Gastrocnemius medialis (tissue), 4 donors: Measurements from ENCODE around the gene ATP6V1E1. TPM values are rescaled to one million over a fixed set of nuclear protein-coding genes. Genes with fewer than 3 reads are reported as not detected.

Experiments used
- ATAC-seq, 2 donors: fragments of 150-250 bp; one replicate each; pipeline ENCODE4 v1.9.1; 2016
- DNase-seq, 2 donors: peaks; one replicate each; pipeline ENCODE4 v3.0.0-alpha.2; 2019
- H3K27ac ChIP-seq, 4 donors: fragments of 200-600 bp; sonication (generic); 1 replicate in 1 of 4; 2 replicates in 3 of 4; pipeline ENCODE4 v1.5.1; 2016 to 2018; ENCODE audit warnings: mild to moderate bottlenecking in 2 of 4, moderate library complexity in 1 of 4
- H3K27me3 ChIP-seq, 3 donors: fragments of 200-600 bp; sonication (generic) in 2 of 3; 1 replicate in 1 of 3; 2 replicates in 2 of 3; pipeline versions ENCODE4 v1.5.1 to v1.6.0; 2016 to 2019; ENCODE audit warnings: mild to moderate bottlenecking in 1 of 3, moderate library complexity in 1 of 3
- H3K36me3 ChIP-seq, 2 donors: fragments of 200-600 bp; sonication (generic) in 1 of 2; one replicate each; pipeline ENCODE4 v1.5.1; 2017 to 2018
- H3K4me1 ChIP-seq, 2 donors: fragments of 200-600 bp; sonication (generic) in 1 of 2; one replicate each; pipeline ENCODE4 v1.5.1; 2016 to 2017; ENCODE audit warnings: mild to moderate bottlenecking in 2 of 2
- H3K4me3 ChIP-seq, 4 donors: fragments of 200-600 bp; sonication (generic) in 3 of 4; 1 replicate in 1 of 4; 2 replicates in 3 of 4; pipeline ENCODE4 v1.5.1; 2016 to 2019; ENCODE audit warnings: mild to moderate bottlenecking in 2 of 4
- H3K9me3 ChIP-seq, 3 donors: fragments of 200-600 bp; sonication (generic) in 2 of 3; 1 replicate in 1 of 3; 2 replicates in 2 of 3; pipeline ENCODE4 v1.5.1; 2016 to 2019
- POLR2A ChIP-seq, 2 donors: fragments of 450-650 bp; IDR thresholded peaks; one replicate each; pipeline ENCODE4 v1.6.1; 2017; ENCODE audit warnings: antibody characterized with exemption in 2 of 2, mild to moderate bottlenecking in 2 of 2, moderate library complexity in 2 of 2
- in situ Hi-C, 4 donors: fragments of 200-750 bp; cut with MboI; loops; one replicate each; pipeline versions ENCODE4 v1.15.0 to v1.8.0; 2017; ENCODE audit warnings: low sequenced_read_pairs in 4 of 4
- intact Hi-C: fragments of 100-400 bp; cut with DNase I; formaldehyde crosslinking; loops from one replicate; pipeline ENCODE4 v1.15.1; 2023; ENCODE audit warnings: low total_unique reads
- total RNA-seq, 4 donors: library from RNA; depleted of rRNA; stranded (reverse); fragments of >200 nt; gene quantifications; one replicate each; pipeline versions ENCODE4 v1.1.0 to v1.2.3, GENCODE V29; 2016
- TF ChIP-seq, protein P1 (sequence below), 5 experiments: fragments of 450-650 bp in 3 of 5; fragments of 200-600 bp in 2 of 5; sonication (generic) in 2 of 5; IDR thresholded peaks in 4 of 5; conservative IDR thresholded peaks in 1 of 5; 1 replicate in 4 of 5; 2 replicates in 1 of 5; pipeline ENCODE4 v1.5.1; 2016 to 2019; ENCODE audit warnings: antibody characterized with exemption in 5 of 5, mild to moderate bottlenecking in 3 of 5, moderate library complexity in 3 of 5

The ATP6V1E1 gene
- total RNA-seq, 4 donors from 2014 or later, result 243 to 279 (median 250) TPM

DNA sequence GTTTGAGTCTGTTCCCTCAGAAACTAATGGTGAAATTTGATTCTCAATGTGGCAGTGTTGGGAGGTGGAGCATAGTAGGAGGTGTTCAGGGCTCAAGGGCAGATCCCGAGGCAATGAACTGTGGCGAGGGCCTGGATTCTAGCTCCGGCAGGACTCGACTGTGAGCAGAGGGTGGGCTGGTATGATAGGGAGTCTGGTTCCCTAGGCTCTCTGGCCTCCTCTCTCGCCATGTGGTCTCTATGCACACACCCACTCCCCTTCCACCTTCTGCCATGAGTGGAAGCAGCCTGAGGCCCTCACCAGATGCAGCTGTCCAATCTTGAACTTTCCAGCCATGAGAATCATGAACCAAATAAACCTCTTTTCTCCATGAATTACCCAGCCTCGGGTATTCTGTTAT, 32.3 kb downstream of the ATP6V1E1 start:
- Histone ChIP-seq H3K4me3 (no peak overlapping the region), H3K27ac (no peak overlapping the region), H3K9me3 (no peaks in the 10 kb centered on the region), H3K27me3 (no peaks in the 10 kb centered on the region), H3K4me1 (no peaks in the 10 kb centered on the region), H3K36me3 (peaks cover 4 to 97% of the 10 kb centered on the region in 2 donors)
- intact Hi-C loops, result no loop called here
- ATAC-seq (no peak), DNase-seq (no peak)
- in situ Hi-C loops, result no loop called here
- TF ChIP-seq, protein P1, sequence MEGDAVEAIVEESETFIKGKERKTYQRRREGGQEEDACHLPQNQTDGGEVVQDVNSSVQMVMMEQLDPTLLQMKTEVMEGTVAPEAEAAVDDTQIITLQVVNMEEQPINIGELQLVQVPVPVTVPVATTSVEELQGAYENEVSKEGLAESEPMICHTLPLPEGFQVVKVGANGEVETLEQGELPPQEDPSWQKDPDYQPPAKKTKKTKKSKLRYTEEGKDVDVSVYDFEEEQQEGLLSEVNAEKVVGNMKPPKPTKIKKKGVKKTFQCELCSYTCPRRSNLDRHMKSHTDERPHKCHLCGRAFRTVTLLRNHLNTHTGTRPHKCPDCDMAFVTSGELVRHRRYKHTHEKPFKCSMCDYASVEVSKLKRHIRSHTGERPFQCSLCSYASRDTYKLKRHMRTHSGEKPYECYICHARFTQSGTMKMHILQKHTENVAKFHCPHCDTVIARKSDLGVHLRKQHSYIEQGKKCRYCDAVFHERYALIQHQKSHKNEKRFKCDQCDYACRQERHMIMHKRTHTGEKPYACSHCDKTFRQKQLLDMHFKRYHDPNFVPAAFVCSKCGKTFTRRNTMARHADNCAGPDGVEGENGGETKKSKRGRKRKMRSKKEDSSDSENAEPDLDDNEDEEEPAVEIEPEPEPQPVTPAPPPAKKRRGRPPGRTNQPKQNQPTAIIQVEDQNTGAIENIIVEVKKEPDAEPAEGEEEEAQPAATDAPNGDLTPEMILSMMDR (IDR thresholded peaks at IDR 0.05 in 4 of 5, conservative IDR thresholded peaks at IDR 0.05 in 1 of 5), result no peak
- TF ChIP-seq POLR2A (IDR thresholded peaks at IDR 0.05), result no peak

DNA sequence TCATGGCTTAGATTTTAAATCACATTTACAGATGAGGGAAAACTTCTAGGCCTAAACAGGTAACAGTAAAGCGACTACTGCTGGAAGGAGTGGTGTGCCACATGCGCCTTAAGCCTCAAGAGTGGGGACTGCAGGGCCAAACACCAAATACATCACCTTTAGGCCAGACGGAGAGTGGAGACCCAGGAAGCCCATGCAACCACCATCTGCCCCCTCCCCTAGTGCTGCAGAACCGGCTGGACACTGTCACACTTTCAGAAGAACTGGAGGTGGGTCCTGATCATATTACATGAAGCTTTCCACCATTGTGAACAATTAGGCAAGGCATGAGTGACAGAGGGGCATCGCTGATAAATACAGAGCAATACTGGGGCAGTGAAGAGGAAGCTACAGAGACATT, 36.3 kb downstream of the ATP6V1E1 start:
- in situ Hi-C loops, result no loop called here
- Histone ChIP-seq H3K4me3 (no peak overlapping the region), H3K9me3 (no peaks in the 10 kb centered on the region), H3K27ac (no peak overlapping the region), H3K4me1 (no peaks in the 10 kb centered on the region), H3K36me3 (peaks cover 4 to 90% of the 10 kb centered on the region in 2 donors), H3K27me3 (no peaks in the 10 kb centered on the region)
- ATAC-seq (no peak), DNase-seq (no peak)
- TF ChIP-seq, protein P1 (IDR thresholded peaks at IDR 0.05 in 4 of 5, conservative IDR thresholded peaks at IDR 0.05 in 1 of 5), result no peak
- no peak for TF ChIP-seq POLR2A (IDR thresholded peaks at IDR 0.05)
- intact Hi-C loops, result no loop called here

DNA sequence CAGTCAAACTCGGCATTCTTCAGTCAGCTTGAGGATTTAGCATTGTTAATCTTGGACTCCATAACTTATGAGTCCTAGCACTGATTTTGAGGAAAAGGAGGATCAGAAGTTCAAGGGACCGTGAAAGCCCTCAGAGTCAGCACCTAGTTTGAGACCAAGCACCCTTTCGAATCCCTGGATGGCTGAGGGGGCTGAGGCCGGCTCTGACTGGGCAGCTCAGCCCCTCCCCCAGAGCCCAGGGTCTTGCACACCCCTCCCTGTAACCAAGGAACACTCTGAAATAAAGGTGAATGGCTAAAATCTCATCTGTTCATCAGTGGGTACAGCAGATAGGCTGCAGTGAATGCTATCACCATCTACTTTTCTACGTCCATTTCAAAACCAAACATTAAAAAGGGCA, 38.0 kb downstream of the ATP6V1E1 start:
- TF ChIP-seq, protein P1 (IDR thresholded peaks at IDR 0.05 in 4 of 5, conservative IDR thresholded peaks at IDR 0.05 in 1 of 5), result no peak
- no peak for TF ChIP-seq POLR2A (IDR thresholded peaks at IDR 0.05)
- no peak overlapping the region for H3K4me3 ChIP-seq
- in situ Hi-C loops, result no loop called here
- H3K9me3 ChIP-seq, result no peaks in the 10 kb centered on the region
- H3K27me3 ChIP-seq, result no peaks in the 10 kb centered on the region
- peaks cover 4 to 5% of the 10 kb centered on the region in 2 donors for H3K4me1 ChIP-seq
- peaks cover 4 to 77% of the 10 kb centered on the region in 2 donors for H3K36me3 ChIP-seq
- DNase-seq, result no peak
- ATAC-seq, result no peak
- H3K27ac ChIP-seq, result no peak overlapping the region
- intact Hi-C loops, result no loop called here

DNA sequence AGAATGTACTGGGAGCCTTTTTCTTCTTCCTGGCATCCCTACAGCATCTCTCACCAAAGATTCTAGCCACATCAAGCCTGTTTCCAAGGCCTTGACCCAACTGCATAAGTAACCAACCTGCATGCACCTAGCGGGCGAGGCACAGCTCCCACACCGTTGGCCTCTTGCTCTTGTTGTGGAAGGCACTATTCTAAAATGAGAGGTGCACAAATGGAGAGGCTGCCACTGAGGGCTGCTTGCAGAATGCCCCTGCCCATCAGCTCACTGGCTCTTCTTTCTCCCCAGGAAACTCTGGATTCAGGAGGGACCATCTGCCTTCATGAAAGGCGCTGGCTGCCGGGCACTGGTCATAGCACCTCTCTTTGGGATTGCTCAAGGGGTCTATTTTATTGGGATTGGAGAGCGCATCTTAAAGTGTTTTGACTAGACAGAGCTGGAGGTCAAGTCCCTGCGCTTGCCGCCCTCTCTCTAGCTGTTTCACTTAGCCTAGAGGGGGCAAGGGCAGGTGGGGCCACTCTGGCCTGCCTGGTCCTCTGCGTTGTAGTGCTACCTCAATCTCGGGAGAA, 38.7 kb downstream of the ATP6V1E1 start:
- in situ Hi-C loops, result no loop called here
- DNase-seq (no peak), ATAC-seq (no peak)
- Histone ChIP-seq H3K27me3 (no peaks in the 10 kb centered on the region), H3K36me3 (peaks cover 4 to 70% of the 10 kb centered on the region in 2 donors), H3K27ac (peak overlapping the region in 2 of 4 donors; percentile 22 to 33), H3K4me3 (no peak overlapping the region), H3K9me3 (no peaks in the 10 kb centered on the region), H3K4me1 (peaks cover 4 to 5% of the 10 kb centered on the region in 2 donors)
- intact Hi-C loops, result no loop called here
- no peak for TF ChIP-seq POLR2A (IDR thresholded peaks at IDR 0.05)
- TF ChIP-seq, protein P1 (IDR thresholded peaks at IDR 0.05 in 4 of 5, conservative IDR thresholded peaks at IDR 0.05 in 1 of 5), result no peak

DNA sequence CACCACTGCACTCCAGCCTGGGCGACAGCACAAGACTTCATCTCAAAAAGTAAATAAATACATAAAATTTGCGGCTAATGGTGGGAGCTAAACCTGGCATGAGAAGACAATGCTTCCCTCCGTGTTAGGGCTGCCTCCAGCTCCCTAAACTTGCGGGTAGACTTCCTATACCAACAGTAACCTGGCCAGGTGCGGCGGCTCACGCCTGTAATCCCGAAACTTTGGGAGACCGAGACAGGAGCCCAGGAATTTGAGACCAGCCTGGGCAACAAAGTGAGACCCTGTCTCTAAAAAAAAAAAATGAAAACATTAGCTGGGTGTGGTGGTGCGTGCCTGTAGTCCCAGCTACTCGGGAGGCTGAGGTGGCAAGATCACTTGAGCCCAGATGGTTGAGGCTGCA, 39.9 kb downstream of the ATP6V1E1 start:
- DNase-seq, result no peak
- Histone ChIP-seq H3K9me3 (no peaks in the 10 kb centered on the region), H3K4me1 (peaks cover 4 to 5% of the 10 kb centered on the region in 2 donors), H3K4me3 (no peak overlapping the region), H3K27me3 (no peaks in the 10 kb centered on the region), H3K27ac (no peak overlapping the region), H3K36me3 (peaks cover 4 to 63% of the 10 kb centered on the region in 2 donors)
- TF ChIP-seq POLR2A (IDR thresholded peaks at IDR 0.05), result no peak
- TF ChIP-seq, protein P1 (IDR thresholded peaks at IDR 0.05 in 4 of 5, conservative IDR thresholded peaks at IDR 0.05 in 1 of 5), result no peak
- intact Hi-C loops (no loop called here), in situ Hi-C loops (no loop called here)
- no peak for ATAC-seq
